Keratinocyte (primary cell): ENCODE results near the gene CCDC92B.

Experiments used
- CTCF ChIP-seq, 3 experiments: IDR thresholded peaks in 1 of 3; conservative IDR thresholded peaks in 1 of 3; optimal IDR thresholded peaks in 1 of 3; 2 replicates in 2 of 3; 3 replicates in 1 of 3; pipeline versions ENCODE3 to v1.5.1; 2011; ENCODE audit warnings: low read length in 3 of 3, mild to moderate bottlenecking in 3 of 3, moderate library complexity in 2 of 3, control low read depth in 1 of 3, inconsistent platforms in 1 of 3; ENCODE audit not compliant: insufficient read depth in 2 of 3; ENCODE audit errors: extremely low read depth in 1 of 3
- EZH2 ChIP-seq: IDR thresholded peaks from one replicate; pipeline ENCODE4 v1.6.1; 2012; ENCODE audit warnings: inconsistent platforms, mild to moderate bottlenecking, low read length, moderate library complexity

- TF ChIP-seq CTCF (optimal IDR thresholded peaks at IDR 0.05 in 1 of 3, IDR thresholded peaks at IDR 0.05 in 1 of 3, conservative IDR thresholded peaks at IDR 0.05 in 1 of 3; ENCODE audit: extremely low read depth in 1 of 3, insufficient read depth in 2 of 3, low read length in 3 of 3), result no peak
- TF ChIP-seq EZH2, result no peak
These were observed 40.8 kb downstream of the CCDC92B start for GRCh38 chr17:2708585-2709182.
